MM.1S (cell line): ENCODE results near the gene C1QTNF3.

Experiments
- CTCF ChIP-seq: fragments of 300-600 bp; sonication (generic); IDR thresholded peaks from 2 replicates; pipeline ENCODE4 v1.5.1; 2016; ENCODE audit warnings: antibody characterized with exemption, low read length, mixed read lengths
- EZH2 ChIP-seq: fragments of 300-600 bp; sonication (generic); optimal IDR thresholded peaks from 2 replicates; pipeline ENCODE3; 2017; ENCODE audit warnings: low read depth, mild to moderate bottlenecking, antibody characterized with exemption, low read length, mixed read lengths

GRCh38 chr5:34015120-34015822 lies 27.7 kb downstream of the C1QTNF3 start:
- TF ChIP-seq CTCF (no peak), EZH2 (no peak)
